IMR-90 (cell line): ENCODE data around the gene ZC3H8. TPM values are rescaled to one million over a fixed set of nuclear protein-coding genes. Genes with fewer than 3 reads are reported as not detected.

Experiments
- ATAC-seq: fragments of 200-7000 bp; cut with Tn5 transposase; 2 replicates; pipeline ENCODE4 v1.9.1; 2020; ENCODE audit warnings: low read depth, mild to moderate bottlenecking, moderate library complexity
- BruUV-seq: library from RNA; stranded (reverse); fragments of 400-500 nt; replicated peaks from 2 replicates; lab custom pipeline; 2021; lab: Mats Ljungman, UMichigan
- CTCF ChIA-PET: fragments of 300-600 bp; formaldehyde crosslinking; extraction: SDS; loops from one replicate; lab custom pipeline; 2021; ENCODE audit warnings: antibody characterized with exemption; lab: Yijun Ruan, JAX
- POLR2A ChIA-PET: fragments of 300-600 bp; sonication (Branson Sonifier 250); formaldehyde crosslinking; loops from one replicate; lab custom pipeline; 2022; ENCODE audit warnings: antibody characterized with exemption; ENCODE audit not compliant: unreplicated experiment; lab: Charles Lee
- DNase-seq: peaks from one replicate; pipeline ENCODE4 v3.0.0; 2013
- H2AFZ ChIP-seq: replicated peaks from 2 replicates; pipeline ENCODE3; 2013; ENCODE audit warnings: low read length, mild to moderate bottlenecking; ENCODE audit not compliant: poor library complexity
- H2AK5ac ChIP-seq: 2 replicates; pipeline ENCODE4 v1.6.1; 2013; ENCODE audit warnings: low read depth, low read length, inconsistent platforms
- H2AK9ac ChIP-seq: replicated peaks from 2 replicates; pipeline ENCODE3; 2013; ENCODE audit warnings: mild to moderate bottlenecking, low read depth, low read length, moderate library complexity; ENCODE audit not compliant: poor library complexity
- H2BK120ac ChIP-seq: 2 replicates; pipeline ENCODE4 v1.6.1; 2013; ENCODE audit warnings: low read depth, low read length, inconsistent platforms
- H2BK15ac ChIP-seq: 3 replicates; pipeline ENCODE4 v1.6.1; 2013; ENCODE audit warnings: low read depth, low read length, inconsistent platforms
- H2BK20ac ChIP-seq: 2 replicates; pipeline ENCODE4 v1.6.1; 2013; ENCODE audit warnings: low read depth, mild to moderate bottlenecking, inconsistent platforms, low read length, moderate library complexity
- H2BK5ac ChIP-seq: 2 replicates; pipeline ENCODE4 v1.6.1; 2013; ENCODE audit warnings: mild to moderate bottlenecking, low read depth, low read length, inconsistent platforms; ENCODE audit not compliant: poor library complexity, severe bottlenecking
- H3K14ac ChIP-seq: replicated peaks from 2 replicates; pipeline ENCODE4 v1.6.1; 2013; ENCODE audit warnings: low read depth, low read length, inconsistent platforms
- H3K18ac ChIP-seq: 2 replicates; pipeline ENCODE4 v1.6.1; 2013; ENCODE audit warnings: low read depth, low read length, control low read depth
- H3K23ac ChIP-seq: 2 replicates; pipeline ENCODE4 v1.6.1; 2013; ENCODE audit warnings: low read depth, low read length, inconsistent platforms
- H3K27ac ChIP-seq: 2 replicates; pipeline ENCODE4 v1.5.1; 2013; ENCODE audit warnings: mild to moderate bottlenecking, control low read depth, low read length; ENCODE audit not compliant: insufficient read depth
- H3K27me3 ChIP-seq: 2 replicates; pipeline ENCODE4 v1.6.1; 2013; ENCODE audit warnings: low read length; ENCODE audit not compliant: control insufficient read depth, insufficient read depth
- H3K36me3 ChIP-seq: 2 replicates; pipeline ENCODE4 v1.6.1; 2013; ENCODE audit warnings: low read length, mixed read lengths; ENCODE audit not compliant: control insufficient read depth, insufficient read depth
- H3K4ac ChIP-seq: 2 replicates; pipeline ENCODE4 v1.6.1; 2013; ENCODE audit warnings: low read depth, low read length, inconsistent platforms
- H3K4me1 ChIP-seq: 2 replicates; pipeline ENCODE4 v1.6.1; 2013; ENCODE audit warnings: low read length, mixed read lengths; ENCODE audit not compliant: control insufficient read depth, insufficient read depth
- H3K4me2 ChIP-seq: 2 replicates; pipeline ENCODE4 v1.6.1; 2013; ENCODE audit warnings: low read depth, mild to moderate bottlenecking, control low read depth, low read length, moderate library complexity
- H3K4me3 ChIP-seq: 2 replicates; pipeline ENCODE4 v1.5.1; 2013; ENCODE audit warnings: low read depth, mild to moderate bottlenecking, control low read depth, low read length, moderate library complexity; ENCODE audit not compliant: insufficient read depth
- H3K56ac ChIP-seq: 2 replicates; pipeline ENCODE4 v1.6.1; 2013; ENCODE audit warnings: low read length, inconsistent platforms; ENCODE audit not compliant: insufficient read depth; ENCODE audit errors: extremely low read depth
- H3K79me1 ChIP-seq, 2 experiments: 2 replicates each; pipeline ENCODE4 v1.6.1; 2013; ENCODE audit warnings: low read length in 2 of 2, inconsistent platforms in 1 of 2, low read depth in 1 of 2
- H3K9ac ChIP-seq: 2 replicates; pipeline ENCODE4 v1.6.1; 2013; ENCODE audit warnings: low read depth, low read length, control low read depth
- H3K9me1 ChIP-seq: 2 replicates; pipeline ENCODE4 v1.6.1; 2013; ENCODE audit warnings: low read length, inconsistent platforms; ENCODE audit not compliant: insufficient read depth
- H3K9me3 ChIP-seq: 2 replicates; pipeline ENCODE4 v1.6.1; 2013; ENCODE audit warnings: low read length; ENCODE audit not compliant: control insufficient read depth, insufficient read depth
- H4K20me1 ChIP-seq: 2 replicates; pipeline ENCODE4 v1.6.1; 2013; ENCODE audit warnings: low read length, inconsistent platforms; ENCODE audit not compliant: insufficient read depth
- H4K5ac ChIP-seq: 2 replicates; pipeline ENCODE4 v1.6.1; 2013; ENCODE audit warnings: mild to moderate bottlenecking, low read depth, low read length, control low read depth
- H4K8ac ChIP-seq, 2 experiments: 2 replicates each; pipeline ENCODE4 v1.6.1; 2013; ENCODE audit warnings: low read depth in 2 of 2, low read length in 2 of 2, control low read depth in 1 of 2, inconsistent platforms in 1 of 2
- H4K91ac ChIP-seq: 2 replicates; pipeline ENCODE4 v1.6.1; 2013; ENCODE audit warnings: low read depth, low read length, inconsistent platforms; ENCODE audit not compliant: insufficient read depth
- BHLHE40 ChIP-seq: fragments of 150-350 bp; IDR thresholded peaks from 2 replicates; pipeline ENCODE4 v1.6.1; 2016; ENCODE audit warnings: mild to moderate bottlenecking, low read depth, low read length
- CEBPB ChIP-seq: IDR thresholded peaks from 2 replicates; pipeline ENCODE4 v1.6.1; 2012; ENCODE audit warnings: low read depth, low read length, improper control_type of control experiment
- ELK1 ChIP-seq: fragments of 150-350 bp; IDR thresholded peaks from 2 replicates; pipeline ENCODE4 v1.6.1; 2016; ENCODE audit warnings: low read depth, mild to moderate bottlenecking, low read length, moderate library complexity, borderline replicate concordance
- MAFK ChIP-seq: IDR thresholded peaks from 2 replicates; pipeline ENCODE4 v1.6.1; 2012; ENCODE audit warnings: low read depth, low read length, improper control_type of control experiment
- MXI1 ChIP-seq: IDR thresholded peaks from 2 replicates; pipeline ENCODE4 v1.6.1; 2012; ENCODE audit warnings: low read depth, mild to moderate bottlenecking, low read length, moderate library complexity, borderline replicate concordance
- POLR2A ChIP-seq: IDR thresholded peaks from 2 replicates; pipeline ENCODE4 v1.6.1; 2012; ENCODE audit warnings: mild to moderate bottlenecking, low read depth, low read length
- RFX5 ChIP-seq: IDR thresholded peaks from 2 replicates; pipeline ENCODE4 v1.8.0; 2012; ENCODE audit warnings: low read depth, mild to moderate bottlenecking, low read length, moderate library complexity
- USF2 ChIP-seq: fragments of 150-350 bp; IDR thresholded peaks from 2 replicates; pipeline ENCODE4 v1.6.1; 2017; ENCODE audit warnings: mild to moderate bottlenecking, antibody characterized with exemption, low read length, low read depth
- WGBS, 2 experiments: methylation state at CpG; one replicate each; pipeline versions ENCODE4 v1.1.5 to v1.1.7; 2013; ENCODE audit warnings: missing lambda C conversion rate in 2 of 2; ENCODE audit not compliant: insufficient read length in 1 of 2; ENCODE audit errors: extremely low coverage in 2 of 2; 5-methylcytosine and 5-hydroxymethylcytosine counted together
- dilution Hi-C: fragments of 300-500 bp; cut with HindIII; formaldehyde crosslinking; loops from one replicate; pipeline ENCODE4 v1.14.3; 2018; ENCODE audit warnings: low sequenced_read_pairs; ENCODE audit not compliant: unreplicated experiment
- in situ Hi-C: fragments of 300-500 bp; cut with MboI; formaldehyde crosslinking; loops from 3 replicates; pipeline ENCODE4 v1.14.3; 2019; ENCODE audit warnings: low sequenced_read_pairs, inconsistent platforms, mixed read lengths
- intact Hi-C: fragments of 100-400 bp; cut with micrococcal nuclease; formaldehyde crosslinking; loops from 2 replicates; pipeline ENCODE4 v1.10.0; 2022
- polyA plus RNA-seq, 3 experiments: library from polyadenylated mRNA; depleted of rRNA; stranded (reverse); fragments of >200 nt; gene quantifications; 2 replicates each; pipeline ENCODE4 v1.2.3, GENCODE V29; 2012; ENCODE audit warnings: low replicate concordance in 1 of 3
- total RNA-seq: library from RNA; depleted of rRNA; stranded (reverse); fragments of >200 nt; gene quantifications from 2 replicates; pipeline ENCODE4 v1.2.3, GENCODE V29; 2012

Gene ZC3H8
- total and polyA plus RNA-seq, 2 of the 4 experiments (the other 2 are of a cell fraction) = 0.18 to 1.6 TPM

- no TSS peak for BruUV-seq
- Histone ChIP-seq H3K9me1 (0 out of 2 replicates have a peak, but pooled peaks cover 3% of the 10 kb centered on the region), H3K4me2 (no peak overlapping the region), H3K27ac (no peak overlapping the region), H3K14ac (no peak overlapping the region), H3K9me3 (no peaks in the 10 kb centered on the region), H4K91ac (no peak overlapping the region), H3K27me3 (peaks cover 6% of the 10 kb centered on the region), H2BK20ac (no peak overlapping the region), H3K18ac (no peak overlapping the region), H4K20me1 (no peaks in the 10 kb centered on the region), H3K9ac (no peak overlapping the region), H4K8ac (no peak overlapping the region), H3K56ac (no peak overlapping the region), H3K4me1 (no peaks in the 10 kb centered on the region), H2AFZ (no peak overlapping the region), H3K4me3 (no peak overlapping the region), H2AK9ac (no peak overlapping the region), H2BK5ac (no peak overlapping the region), H3K36me3 (no peaks in the 10 kb centered on the region), H2BK15ac (no peak overlapping the region), H2AK5ac (no peak overlapping the region), H3K4ac (no peak overlapping the region), H3K23ac (no peak overlapping the region), H3K79me1 (no peaks in the 10 kb centered on the region), H4K5ac (no peak overlapping the region), H2BK120ac (no peak overlapping the region)
- dilution Hi-C loops = no loop called here
- in situ Hi-C loops = no loop called here
- DNase-seq (no peak), ATAC-seq (no peak)
- intact Hi-C loops = no loop called here
- 98% methylated on average over 17 of the region's 31 CpGs; no CpG with 5 or more reads in 1 of the 2 experiments for WGBS, 2 experiments
- TF ChIP-seq USF2 (no peak), RFX5 (no peak), CEBPB (no peak), MXI1 (no peak), ELK1 (no peak), BHLHE40 (no peak), MAFK (no peak), POLR2A (no peak)
- ChIA-PET POLR2A (no interaction called here), CTCF (no interaction called here)
These were observed 67.7 kb downstream of the ZC3H8 start for GRCh38 chr2:112187046-112187715.
